ENCODE results near the gene IFI30.

DNA sequence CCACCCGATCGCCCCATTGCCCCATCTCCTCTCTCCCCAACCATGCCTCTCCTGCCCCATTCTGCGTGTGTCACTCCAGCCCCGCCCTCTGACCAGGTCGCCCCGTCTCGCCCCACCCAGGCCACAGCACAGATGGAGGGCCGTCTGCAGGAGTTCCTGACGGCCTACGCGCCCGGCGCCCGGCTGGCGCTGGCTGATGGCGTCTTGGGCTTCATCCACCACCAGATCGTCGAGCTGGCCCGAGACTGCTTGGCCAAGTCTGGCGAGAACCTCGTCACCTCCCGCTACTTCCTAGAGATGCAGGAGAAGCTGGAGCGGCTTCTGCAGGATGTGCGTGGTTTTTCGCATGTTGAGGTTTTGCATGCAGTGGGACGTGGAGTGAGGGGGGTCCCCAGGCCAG is 49.8 kb upstream of the IFI30 start:
- TF ChIP-seq, protein P1, sequence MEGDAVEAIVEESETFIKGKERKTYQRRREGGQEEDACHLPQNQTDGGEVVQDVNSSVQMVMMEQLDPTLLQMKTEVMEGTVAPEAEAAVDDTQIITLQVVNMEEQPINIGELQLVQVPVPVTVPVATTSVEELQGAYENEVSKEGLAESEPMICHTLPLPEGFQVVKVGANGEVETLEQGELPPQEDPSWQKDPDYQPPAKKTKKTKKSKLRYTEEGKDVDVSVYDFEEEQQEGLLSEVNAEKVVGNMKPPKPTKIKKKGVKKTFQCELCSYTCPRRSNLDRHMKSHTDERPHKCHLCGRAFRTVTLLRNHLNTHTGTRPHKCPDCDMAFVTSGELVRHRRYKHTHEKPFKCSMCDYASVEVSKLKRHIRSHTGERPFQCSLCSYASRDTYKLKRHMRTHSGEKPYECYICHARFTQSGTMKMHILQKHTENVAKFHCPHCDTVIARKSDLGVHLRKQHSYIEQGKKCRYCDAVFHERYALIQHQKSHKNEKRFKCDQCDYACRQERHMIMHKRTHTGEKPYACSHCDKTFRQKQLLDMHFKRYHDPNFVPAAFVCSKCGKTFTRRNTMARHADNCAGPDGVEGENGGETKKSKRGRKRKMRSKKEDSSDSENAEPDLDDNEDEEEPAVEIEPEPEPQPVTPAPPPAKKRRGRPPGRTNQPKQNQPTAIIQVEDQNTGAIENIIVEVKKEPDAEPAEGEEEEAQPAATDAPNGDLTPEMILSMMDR (IDR thresholded peaks at IDR 0.05) = no peak
- TF ChIP-seq POLR2A (IDR thresholded peaks at IDR 0.05) = no peak
